Measurements from ENCODE around the gene STAU1.
"Not testable (repeated sequence)": the region's sequence is repeated elsewhere in the genome, so short reads cannot be mapped to it uniquely, and the experiment has no call there.

The STAU1 gene

DNA sequence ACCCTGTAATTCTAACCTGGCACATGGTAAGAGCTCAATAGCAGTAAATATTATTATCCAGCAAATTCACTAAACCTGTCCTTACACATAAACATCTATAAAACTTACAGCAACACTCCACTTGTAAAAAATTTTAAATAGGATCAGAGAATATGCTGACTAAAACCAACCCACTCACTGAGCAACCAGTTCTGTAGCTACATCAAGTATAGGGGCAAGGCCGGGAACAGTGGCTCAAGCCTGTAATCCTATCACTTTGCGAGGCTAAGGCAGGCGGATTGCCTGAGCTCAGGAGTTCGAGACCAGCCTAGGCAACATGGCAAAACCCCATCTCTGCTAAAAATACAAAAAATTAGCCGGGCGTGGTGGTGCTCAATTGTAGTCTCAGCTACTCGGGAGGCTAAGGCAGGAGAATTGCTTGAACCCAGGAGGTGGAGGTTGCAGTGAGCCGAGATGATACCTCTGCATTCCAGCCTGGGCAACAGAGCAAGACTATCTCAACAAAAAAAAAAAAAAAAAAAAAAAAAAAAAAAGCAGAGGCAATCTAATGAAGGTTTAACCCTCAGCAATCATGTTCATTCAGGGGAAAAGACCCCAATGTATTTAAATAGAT, 6.8 kb downstream of the STAU1 start:
- no CpG with 5 or more reads among the region's 8 CpGs for WGBS (ENCODE audit: insufficient coverage, insufficient read length)
- H3K4me3 ChIP-seq (ENCODE audit: low read length) = no peak overlapping the region
- H3K27ac ChIP-seq (ENCODE audit: low read length) = no peak overlapping the region
- H3K36me3 ChIP-seq (ENCODE audit: control insufficient read depth, insufficient read depth, low read length) = no peaks in the 10 kb centered on the region; the same call in 1 of the 2 replicates
- H3K4me1 ChIP-seq (ENCODE audit: control insufficient read depth, insufficient read depth, low read length) = no peaks in the 10 kb centered on the region; the same call in 1 of the 2 replicates
- no peaks in the 10 kb centered on the region for H3K27me3 ChIP-seq (ENCODE audit: control insufficient read depth, insufficient read depth, low read length)
- no peak for DNase-seq (ENCODE audit: low read depth, low spot score)
- no peaks in the 10 kb centered on the region for H3K9me3 ChIP-seq (ENCODE audit: control insufficient read depth, insufficient read depth, low read length)

DNA sequence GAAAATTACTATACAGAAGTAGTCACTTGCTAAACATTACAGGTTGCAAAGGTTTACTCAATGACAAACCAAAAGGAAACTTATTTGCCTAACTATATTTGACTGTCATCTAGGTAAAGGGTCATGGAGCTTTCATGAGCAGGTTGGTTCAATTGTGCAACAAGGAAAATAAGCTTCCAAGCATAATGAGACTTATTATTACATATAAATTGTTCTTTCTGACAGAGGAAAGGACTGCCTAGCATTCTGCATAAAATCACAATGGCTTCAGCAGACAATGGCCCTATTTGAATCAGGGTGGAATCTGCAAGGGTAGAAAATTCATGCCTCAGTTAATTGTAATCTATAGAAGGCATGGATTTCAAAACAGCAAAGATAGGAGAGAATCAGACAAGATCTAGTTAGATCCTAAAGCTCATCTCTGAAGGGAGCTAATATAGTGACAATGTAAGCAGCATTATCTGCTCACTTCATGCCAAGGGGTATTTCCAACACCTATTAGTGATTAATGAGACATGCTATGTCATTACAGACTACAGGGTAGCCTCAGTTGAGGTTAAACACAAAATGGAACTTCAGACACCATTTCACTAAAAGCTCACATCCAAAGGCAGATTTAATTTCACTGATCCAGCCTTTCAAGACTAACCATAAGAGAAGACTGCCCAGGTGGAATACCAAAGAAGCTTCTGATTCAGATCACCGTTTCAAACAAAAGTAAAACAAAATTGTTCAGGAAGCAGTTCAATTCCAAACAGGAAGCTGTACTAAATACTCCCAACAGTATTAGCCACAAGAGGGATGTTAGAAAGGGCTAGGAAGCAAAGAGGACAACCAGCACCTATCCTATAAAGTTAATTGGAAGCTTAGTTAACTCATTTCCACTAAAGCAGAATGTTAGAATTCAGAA, 8.5 kb downstream of the STAU1 start:
- H3K4me1 ChIP-seq (ENCODE audit: control insufficient read depth, insufficient read depth, low read length) = no peaks in the 10 kb centered on the region; the same call in 1 of the 2 replicates
- H3K27me3 ChIP-seq (ENCODE audit: control insufficient read depth, insufficient read depth, low read length) = no peaks in the 10 kb centered on the region
- no peaks in the 10 kb centered on the region for H3K9me3 ChIP-seq (ENCODE audit: control insufficient read depth, insufficient read depth, low read length)
- no peak for DNase-seq (ENCODE audit: low read depth, low spot score)
- WGBS (ENCODE audit: insufficient coverage, insufficient read length) = no CpG with 5 or more reads among the region's 1 CpG
- H3K4me3 ChIP-seq (ENCODE audit: low read length) = no peak overlapping the region
- no peaks in the 10 kb centered on the region; the same call in 1 of the 2 replicates for H3K36me3 ChIP-seq (ENCODE audit: control insufficient read depth, insufficient read depth, low read length)
- H3K27ac ChIP-seq (ENCODE audit: low read length) = no peak overlapping the region

DNA sequence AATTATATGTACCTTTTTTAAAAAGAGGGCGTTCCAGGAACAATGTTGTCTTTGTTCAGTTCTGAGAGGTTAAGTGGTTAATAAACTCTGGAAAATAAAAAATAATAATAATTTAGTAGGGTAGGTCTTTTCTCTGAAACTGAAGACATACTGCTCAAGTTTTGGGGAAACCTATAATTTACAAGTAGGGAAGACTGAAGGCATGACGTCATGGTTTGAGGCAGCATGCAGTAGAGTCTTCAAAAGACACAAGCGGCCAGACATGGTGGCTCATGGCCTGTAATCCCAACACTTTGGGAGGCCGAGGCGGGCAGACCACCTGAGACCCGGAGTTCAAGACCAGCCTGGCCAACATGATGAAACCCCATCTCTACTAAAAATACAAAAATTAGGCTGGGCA, 14.0 kb downstream of the STAU1 start:
- Histone ChIP-seq H3K27me3 (ENCODE audit: control insufficient read depth, insufficient read depth, low read length) (no peaks in the 10 kb centered on the region), H3K4me3 (ENCODE audit: low read length) (no peak overlapping the region), H3K36me3 (ENCODE audit: control insufficient read depth, insufficient read depth, low read length) (no peaks in the 10 kb centered on the region; the same call in 1 of the 2 replicates), H3K27ac (ENCODE audit: low read length) (no peak overlapping the region), H3K9me3 (ENCODE audit: control insufficient read depth, insufficient read depth, low read length) (no peaks in the 10 kb centered on the region), H3K4me1 (ENCODE audit: control insufficient read depth, insufficient read depth, low read length) (no peaks in the 10 kb centered on the region)
- DNase-seq (ENCODE audit: low read depth, low spot score) = no peak
- WGBS (ENCODE audit: insufficient coverage, insufficient read length) = no CpG with 5 or more reads among the region's 6 CpGs

GRCh38 chr20:49172413-49172812, 15.7 kb downstream of the STAU1 start:
- H3K4me3 ChIP-seq (ENCODE audit: low read length) = no peak overlapping the region
- no peak overlapping the region for H3K27ac ChIP-seq (ENCODE audit: low read length)
- DNase-seq (ENCODE audit: low read depth, low spot score) = no peak
- no CpG with 5 or more reads among the region's 1 CpG for WGBS (ENCODE audit: insufficient coverage, insufficient read length)
- H3K9me3 ChIP-seq (ENCODE audit: control insufficient read depth, insufficient read depth, low read length) = no peaks in the 10 kb centered on the region
- H3K4me1 ChIP-seq (ENCODE audit: control insufficient read depth, insufficient read depth, low read length) = no peaks in the 10 kb centered on the region
- no peaks in the 10 kb centered on the region for H3K36me3 ChIP-seq (ENCODE audit: control insufficient read depth, insufficient read depth, low read length)
- no peaks in the 10 kb centered on the region for H3K27me3 ChIP-seq (ENCODE audit: control insufficient read depth, insufficient read depth, low read length)

GRCh38 chr20:49171909-49172308, 16.2 kb downstream of the STAU1 start:
- no peaks in the 10 kb centered on the region for H3K27me3 ChIP-seq (ENCODE audit: control insufficient read depth, insufficient read depth, low read length)
- DNase-seq (ENCODE audit: low read depth, low spot score) = no peak
- H3K27ac ChIP-seq (ENCODE audit: low read length) = no peak overlapping the region
- H3K9me3 ChIP-seq (ENCODE audit: control insufficient read depth, insufficient read depth, low read length) = no peaks in the 10 kb centered on the region
- no peak overlapping the region for H3K4me3 ChIP-seq (ENCODE audit: low read length)
- no peaks in the 10 kb centered on the region for H3K4me1 ChIP-seq (ENCODE audit: control insufficient read depth, insufficient read depth, low read length)
- no peaks in the 10 kb centered on the region for H3K36me3 ChIP-seq (ENCODE audit: control insufficient read depth, insufficient read depth, low read length)

DNA sequence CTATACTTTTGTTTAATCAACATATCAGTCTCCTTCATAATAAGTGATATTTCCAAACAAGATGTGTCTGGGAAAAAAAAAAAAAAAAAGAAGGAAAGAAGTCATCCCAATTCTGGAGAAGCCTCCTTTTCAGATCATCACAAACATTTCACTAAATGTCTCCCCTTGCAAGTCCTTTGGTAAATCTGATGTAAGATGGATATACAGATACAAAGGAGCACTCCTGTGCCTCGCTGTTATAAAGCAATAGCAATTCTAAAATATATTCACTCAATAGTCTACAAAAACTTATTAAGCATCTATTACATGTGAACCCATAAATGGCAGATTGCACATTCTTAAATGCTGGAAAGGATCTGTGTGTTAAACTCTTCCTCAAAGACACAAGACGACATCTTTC, 17.4 kb downstream of the STAU1 start:
- no peaks in the 10 kb centered on the region for H3K36me3 ChIP-seq (ENCODE audit: control insufficient read depth, insufficient read depth, low read length)
- no CpG with 5 or more reads among the region's 2 CpGs for WGBS (ENCODE audit: insufficient coverage, insufficient read length)
- no peaks in the 10 kb centered on the region for H3K27me3 ChIP-seq (ENCODE audit: control insufficient read depth, insufficient read depth, low read length)
- no peak overlapping the region for H3K4me3 ChIP-seq (ENCODE audit: low read length)
- no peak overlapping the region for H3K27ac ChIP-seq (ENCODE audit: low read length)
- H3K4me1 ChIP-seq (ENCODE audit: control insufficient read depth, insufficient read depth, low read length) = no peaks in the 10 kb centered on the region
- DNase-seq (ENCODE audit: low read depth, low spot score) = no peak
- no peaks in the 10 kb centered on the region for H3K9me3 ChIP-seq (ENCODE audit: control insufficient read depth, insufficient read depth, low read length)

GRCh38 chr20:49169547-49169946, 18.6 kb downstream of the STAU1 start:
- Histone ChIP-seq H3K4me3 (ENCODE audit: low read length) (no peak overlapping the region), H3K27ac (ENCODE audit: low read length) (no peak overlapping the region), H3K4me1 (ENCODE audit: control insufficient read depth, insufficient read depth, low read length) (no peaks in the 10 kb centered on the region), H3K27me3 (ENCODE audit: control insufficient read depth, insufficient read depth, low read length) (no peaks in the 10 kb centered on the region), H3K9me3 (ENCODE audit: control insufficient read depth, insufficient read depth, low read length) (no peaks in the 10 kb centered on the region), H3K36me3 (ENCODE audit: control insufficient read depth, insufficient read depth, low read length) (no peaks in the 10 kb centered on the region)
- WGBS (ENCODE audit: insufficient coverage, insufficient read length) = no CpG with 5 or more reads among the region's 2 CpGs
- no peak for DNase-seq (ENCODE audit: low read depth, low spot score)

- not testable (repeated sequence) for H3K36me3 ChIP-seq (ENCODE audit: control insufficient read depth, insufficient read depth, low read length); H3K27me3 ChIP-seq (ENCODE audit: control insufficient read depth, insufficient read depth, low read length); H3K9me3 ChIP-seq (ENCODE audit: control insufficient read depth, insufficient read depth, low read length); H3K4me3 ChIP-seq (ENCODE audit: low read length); DNase-seq (ENCODE audit: low read depth, low spot score); H3K4me1 ChIP-seq (ENCODE audit: control insufficient read depth, insufficient read depth, low read length); H3K27ac ChIP-seq (ENCODE audit: low read length)
- WGBS (ENCODE audit: insufficient coverage, insufficient read length) = no CpG with 5 or more reads among the region's 10 CpGs
These were observed 19.3 kb downstream of the STAU1 start for GRCh38 chr20:49168864-49169263.

GRCh38 chr20:49167811-49168507, 20.2 kb downstream of the STAU1 start:
- Histone ChIP-seq H3K27me3 (ENCODE audit: control insufficient read depth, insufficient read depth, low read length) (no peaks in the 10 kb centered on the region), H3K9me3 (ENCODE audit: control insufficient read depth, insufficient read depth, low read length) (no peaks in the 10 kb centered on the region), H3K4me1 (ENCODE audit: control insufficient read depth, insufficient read depth, low read length) (no peaks in the 10 kb centered on the region), H3K4me3 (ENCODE audit: low read length) (no peak overlapping the region), H3K27ac (ENCODE audit: low read length) (no peak overlapping the region), H3K36me3 (ENCODE audit: control insufficient read depth, insufficient read depth, low read length) (no peaks in the 10 kb centered on the region)
- WGBS (ENCODE audit: insufficient coverage, insufficient read length) = no CpG with 5 or more reads among the region's 5 CpGs
- DNase-seq (ENCODE audit: low read depth, low spot score) = no peak

- H3K27me3 ChIP-seq (ENCODE audit: control insufficient read depth, insufficient read depth, low read length) = no peaks in the 10 kb centered on the region
- no peaks in the 10 kb centered on the region for H3K9me3 ChIP-seq (ENCODE audit: control insufficient read depth, insufficient read depth, low read length)
- no peak overlapping the region for H3K4me3 ChIP-seq (ENCODE audit: low read length)
- WGBS (ENCODE audit: insufficient coverage, insufficient read length) = no CpG with 5 or more reads among the region's 1 CpG
- no peak overlapping the region for H3K27ac ChIP-seq (ENCODE audit: low read length)
- H3K36me3 ChIP-seq (ENCODE audit: control insufficient read depth, insufficient read depth, low read length) = no peaks in the 10 kb centered on the region
- H3K4me1 ChIP-seq (ENCODE audit: control insufficient read depth, insufficient read depth, low read length) = no peaks in the 10 kb centered on the region
- no peak for DNase-seq (ENCODE audit: low read depth, low spot score)
These were observed 21.3 kb downstream of the STAU1 start for GRCh38 chr20:49166534-49167449.

Measured in iPS DF 6.9 (cell line).